K562 (cell line): Measurements from ENCODE around the gene RASIP1.

Experiments
- CTCF ChIP-seq, 3 experiments: IDR thresholded peaks in 2 of 3; conservative IDR thresholded peaks in 1 of 3; 2 replicates each; pipeline ENCODE4 v1.5.1; 2011 to 2012; ENCODE audit warnings: low read length in 3 of 3, mild to moderate bottlenecking in 3 of 3, control low read depth in 2 of 3, improper control_type of control experiment in 1 of 3, inconsistent platforms in 1 of 3, low read depth in 1 of 3, mixed read lengths in 1 of 3, moderate library complexity in 1 of 3; ENCODE audit not compliant: insufficient read depth in 2 of 3
- EZH2 ChIP-seq: IDR thresholded peaks from 2 replicates; pipeline ENCODE4 v1.6.1; 2012; ENCODE audit warnings: low read depth, mild to moderate bottlenecking, inconsistent platforms, low read length, borderline replicate concordance
- HNRNPLL ChIP-seq: fragments of 200-400 bp; formaldehyde crosslinking; IDR thresholded peaks from 2 replicates; pipeline ENCODE4 v1.6.1; 2017; ENCODE audit warnings: low read length, low read depth, mild to moderate bottlenecking; ENCODE audit not compliant: poor library complexity, severe bottlenecking
- NCOA1 ChIP-seq: fragments of 450-650 bp; IDR thresholded peaks from 2 replicates; pipeline ENCODE4 v1.6.1; 2016; ENCODE audit warnings: low read depth
- ZFP36 ChIP-seq: fragments of 150-350 bp; IDR thresholded peaks from 2 replicates; pipeline ENCODE4 v1.6.1; 2018; ENCODE audit warnings: low read length, low read depth; ENCODE audit not compliant: partially characterized antibody
- ZNF23 ChIP-seq: fragments of 250-450 bp; sonication (Bioruptor Pico); IDR thresholded peaks from 2 replicates; pipeline ENCODE4 v1.4.0; 2020; ENCODE audit warnings: mild to moderate bottlenecking
- ZNF561 ChIP-seq: fragments of 450-650 bp; formaldehyde crosslinking; conservative IDR thresholded peaks from 2 replicates; pipeline ENCODE4 v1.4.0; 2020; ENCODE audit warnings: mild to moderate bottlenecking, moderate library complexity

- TF ChIP-seq NCOA1 (no peak), HNRNPLL (no peak), ZNF561 (CRISPR knock-in tag) (no peak), ZFP36 (no peak), ZNF23 (CRISPR knock-in tag) (no peak), EZH2 (no peak), CTCF (IDR thresholded peaks at IDR 0.05 in 2 of 3, conservative IDR thresholded peaks at IDR 0.05 in 1 of 3; ENCODE audit: insufficient read depth in 2 of 3, low read depth in 1 of 3, low read length in 3 of 3) (no peak)
Measured at GRCh38 chr19:48689449-48689848, 51.0 kb downstream of the RASIP1 start.
